Liver (tissue), 9 donors: Measurements from ENCODE around the gene KXD1. TPM values are rescaled to one million over a fixed set of nuclear protein-coding genes. Genes with fewer than 3 reads are reported as not detected.

Experiments
- DNase-seq: peaks from one replicate; pipeline ENCODE4 v3.0.0-alpha.2; 2017; ENCODE audit warnings: low spot score
- H3K27ac ChIP-seq, 2 donors: one replicate each; pipeline ENCODE4 v1.7.0; 2013; ENCODE audit warnings: inconsistent platforms in 2 of 2, low read length in 2 of 2, control low read depth in 1 of 2, low read depth in 1 of 2, mild to moderate bottlenecking in 1 of 2
- H3K27me3 ChIP-seq, 4 donors: one replicate each; pipeline versions ENCODE4 v1.6.1 to v1.7.0; 2013; ENCODE audit warnings: low read length in 3 of 4, inconsistent platforms in 1 of 4, mild to moderate bottlenecking in 1 of 4, moderate library complexity in 1 of 4; ENCODE audit not compliant: control insufficient read depth in 4 of 4, insufficient read depth in 4 of 4
- H3K36me3 ChIP-seq, 4 donors: one replicate each; pipeline versions ENCODE4 v1.6.1 to v1.7.0; 2013; ENCODE audit warnings: low read length in 3 of 4, mild to moderate bottlenecking in 3 of 4, low read depth in 1 of 4, moderate library complexity in 1 of 4; ENCODE audit not compliant: control insufficient read depth in 4 of 4, insufficient read depth in 3 of 4
- H3K4me1 ChIP-seq, 4 donors: one replicate each; pipeline versions ENCODE4 v1.6.1 to v1.7.0; 2013; ENCODE audit warnings: low read length in 3 of 4, mild to moderate bottlenecking in 3 of 4, moderate library complexity in 1 of 4; ENCODE audit not compliant: control insufficient read depth in 4 of 4, insufficient read depth in 4 of 4
- H3K4me3 ChIP-seq, 3 donors: one replicate each; pipeline versions ENCODE4 v1.6.1 to v1.7.0; 2013; ENCODE audit warnings: low read length in 3 of 3, control low read depth in 1 of 3, low read depth in 1 of 3, mild to moderate bottlenecking in 1 of 3
- H3K9ac ChIP-seq, 2 donors: one replicate each; pipeline ENCODE4 v1.7.0; 2013; ENCODE audit warnings: low read length in 2 of 2, mild to moderate bottlenecking in 2 of 2, moderate library complexity in 2 of 2, control low read depth in 1 of 2, low read depth in 1 of 2
- H3K9me3 ChIP-seq, 4 donors: one replicate each; pipeline versions ENCODE4 v1.6.1 to v1.7.0; 2013; ENCODE audit warnings: low read length in 3 of 4; ENCODE audit not compliant: control insufficient read depth in 4 of 4
- ATF3 ChIP-seq: IDR thresholded peaks from 2 replicates; pipeline ENCODE4 v1.6.1; 2016; ENCODE audit warnings: antibody characterized with exemption
- EGR1 ChIP-seq, 2 donors: IDR thresholded peaks; 2 replicates each; pipeline ENCODE4 v1.6.1; 2016 to 2018; ENCODE audit warnings: antibody characterized with exemption in 2 of 2, low read depth in 2 of 2
- FOXA1 ChIP-seq: IDR thresholded peaks from 2 replicates; pipeline ENCODE4 v1.6.1; 2016; ENCODE audit warnings: antibody characterized with exemption
- FOXA2 ChIP-seq: IDR thresholded peaks from 2 replicates; pipeline ENCODE4 v1.6.1; 2016; ENCODE audit warnings: antibody characterized with exemption
- GABPA ChIP-seq, 2 donors: IDR thresholded peaks in 1 of 2; conservative IDR thresholded peaks in 1 of 2; 2 replicates each; pipeline ENCODE4 v1.6.1; 2016; ENCODE audit warnings: antibody characterized with exemption in 2 of 2, mild to moderate bottlenecking in 1 of 2, moderate library complexity in 1 of 2
- HNF4A ChIP-seq, 2 donors: conservative IDR thresholded peaks; 2 replicates each; pipeline ENCODE4 v1.6.1; 2016; ENCODE audit warnings: antibody characterized with exemption in 2 of 2, mild to moderate bottlenecking in 2 of 2
- HNF4G ChIP-seq: IDR thresholded peaks from 2 replicates; pipeline ENCODE4 v1.6.1; 2016; ENCODE audit warnings: antibody characterized with exemption
- JUND ChIP-seq, 2 donors: IDR thresholded peaks; 2 replicates each; pipeline ENCODE4 v1.6.1; 2016; ENCODE audit warnings: antibody characterized with exemption in 2 of 2
- MAX ChIP-seq: IDR thresholded peaks from 2 replicates; pipeline ENCODE4 v1.6.1; 2016; ENCODE audit warnings: antibody characterized with exemption
- RAD21 ChIP-seq, 2 donors: IDR thresholded peaks; 2 replicates each; pipeline ENCODE4 v1.6.1; 2016; ENCODE audit warnings: antibody characterized with exemption in 2 of 2, mild to moderate bottlenecking in 2 of 2
- REST ChIP-seq: IDR thresholded peaks from 2 replicates; pipeline ENCODE4 v1.6.1; 2016; ENCODE audit warnings: antibody characterized with exemption, mild to moderate bottlenecking
- SP1 ChIP-seq: IDR thresholded peaks from 2 replicates; pipeline ENCODE4 v1.6.1; 2018; ENCODE audit warnings: antibody characterized with exemption, mild to moderate bottlenecking
- YY1 ChIP-seq: IDR thresholded peaks from 2 replicates; pipeline ENCODE4 v1.6.1; 2016; ENCODE audit warnings: antibody characterized with exemption, mild to moderate bottlenecking
- WGBS: extraction: QIAGEN DNeasy Blood & Tissue Kit; methylation state at CpG from one replicate; pipeline ENCODE4 v1.1.7; 2013; 5-methylcytosine and 5-hydroxymethylcytosine counted together
- polyA plus RNA-seq, 2 donors: library from polyadenylated mRNA; stranded (reverse) in 1 of 2; unstranded in 1 of 2; fragments of 200-250 nt in 1 of 2; fragments of >200 nt in 1 of 2; fragmentation: Nextera tagmentation in 1 of 2; extraction: Ambion mirVana in 1 of 2; gene quantifications; one replicate each; pipeline versions ENCODE4 v1.2.1 to v1.2.3, GENCODE V29; 2013 to 2015
- total RNA-seq, 2 donors: library from RNA; depleted of rRNA; stranded (reverse); fragments of >200 nt; gene quantifications; one replicate each; pipeline ENCODE4 v1.2.3, GENCODE V29; 2014
- TF ChIP-seq, protein P1 (sequence below): IDR thresholded peaks from 2 replicates; pipeline ENCODE4 v1.6.1; 2016; ENCODE audit warnings: antibody characterized with exemption
- TF ChIP-seq, protein P2 (sequence below): fragments of 150-350 bp; IDR thresholded peaks from 2 replicates; pipeline ENCODE4 v1.5.1; 2017; ENCODE audit warnings: improper control_type of control experiment, low read depth, low read length; ENCODE audit not compliant: missing input control
- donor health status: healthy.
- donor health status: healthy.
- donor health status: healthy.
- donor health status: healthy.
- donor health status: healthy.

KXD1 gene
- total and polyA plus RNA-seq, 4 donors, result 31.8 to 53.6 (median 43.4) TPM

GRCh38 chr19:18593367-18594095 lies 35.9 kb downstream of the KXD1 start (continued):
- TF ChIP-seq, protein P1, sequence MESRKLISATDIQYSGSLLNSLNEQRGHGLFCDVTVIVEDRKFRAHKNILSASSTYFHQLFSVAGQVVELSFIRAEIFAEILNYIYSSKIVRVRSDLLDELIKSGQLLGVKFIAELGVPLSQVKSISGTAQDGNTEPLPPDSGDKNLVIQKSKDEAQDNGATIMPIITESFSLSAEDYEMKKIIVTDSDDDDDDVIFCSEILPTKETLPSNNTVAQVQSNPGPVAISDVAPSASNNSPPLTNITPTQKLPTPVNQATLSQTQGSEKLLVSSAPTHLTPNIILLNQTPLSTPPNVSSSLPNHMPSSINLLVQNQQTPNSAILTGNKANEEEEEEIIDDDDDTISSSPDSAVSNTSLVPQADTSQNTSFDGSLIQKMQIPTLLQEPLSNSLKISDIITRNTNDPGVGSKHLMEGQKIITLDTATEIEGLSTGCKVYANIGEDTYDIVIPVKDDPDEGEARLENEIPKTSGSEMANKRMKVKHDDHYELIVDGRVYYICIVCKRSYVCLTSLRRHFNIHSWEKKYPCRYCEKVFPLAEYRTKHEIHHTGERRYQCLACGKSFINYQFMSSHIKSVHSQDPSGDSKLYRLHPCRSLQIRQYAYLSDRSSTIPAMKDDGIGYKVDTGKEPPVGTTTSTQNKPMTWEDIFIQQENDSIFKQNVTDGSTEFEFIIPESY, result no peak
- TF ChIP-seq JUND (IDR thresholded peaks at IDR 0.05) (no peak), ATF3 (no peak), EGR1 (IDR thresholded peaks at IDR 0.05; ENCODE audit: low read depth in 2 of 2) (no peak), HNF4A (conservative IDR thresholded peaks at IDR 0.05) (no peak), YY1 (no peak), SP1 (no peak), GABPA (IDR thresholded peaks at IDR 0.05 in 1 of 2, conservative IDR thresholded peaks at IDR 0.05 in 1 of 2) (no peak)

GRCh38 chr19:18594096-18594823 lies 36.6 kb downstream of the KXD1 start:
- peaks cover 0 to 5% (median under 1%) of the 10 kb centered on the region in 4 donors for H3K27me3 ChIP-seq
- TF ChIP-seq MAX, result no peak
- TF ChIP-seq, protein P2, sequence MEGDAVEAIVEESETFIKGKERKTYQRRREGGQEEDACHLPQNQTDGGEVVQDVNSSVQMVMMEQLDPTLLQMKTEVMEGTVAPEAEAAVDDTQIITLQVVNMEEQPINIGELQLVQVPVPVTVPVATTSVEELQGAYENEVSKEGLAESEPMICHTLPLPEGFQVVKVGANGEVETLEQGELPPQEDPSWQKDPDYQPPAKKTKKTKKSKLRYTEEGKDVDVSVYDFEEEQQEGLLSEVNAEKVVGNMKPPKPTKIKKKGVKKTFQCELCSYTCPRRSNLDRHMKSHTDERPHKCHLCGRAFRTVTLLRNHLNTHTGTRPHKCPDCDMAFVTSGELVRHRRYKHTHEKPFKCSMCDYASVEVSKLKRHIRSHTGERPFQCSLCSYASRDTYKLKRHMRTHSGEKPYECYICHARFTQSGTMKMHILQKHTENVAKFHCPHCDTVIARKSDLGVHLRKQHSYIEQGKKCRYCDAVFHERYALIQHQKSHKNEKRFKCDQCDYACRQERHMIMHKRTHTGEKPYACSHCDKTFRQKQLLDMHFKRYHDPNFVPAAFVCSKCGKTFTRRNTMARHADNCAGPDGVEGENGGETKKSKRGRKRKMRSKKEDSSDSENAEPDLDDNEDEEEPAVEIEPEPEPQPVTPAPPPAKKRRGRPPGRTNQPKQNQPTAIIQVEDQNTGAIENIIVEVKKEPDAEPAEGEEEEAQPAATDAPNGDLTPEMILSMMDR, result peak; percentile 80
- TF ChIP-seq RAD21 (IDR thresholded peaks at IDR 0.05), result peak; percentile 53 to 71
- DNase-seq, result peak; percentile 71
- H3K9me3 ChIP-seq, result no peaks in the 10 kb centered on the region
- WGBS, result 1% methylated on average over 54 of the region's 54 CpGs
- peak overlapping the region in 1 of 3 donors; percentile 26 for H3K4me3 ChIP-seq
- no peak overlapping the region for H3K27ac ChIP-seq
- H3K36me3 ChIP-seq, result peaks cover 0 to 3% (median 1%) of the 10 kb centered on the region in 4 donors
- H3K9ac ChIP-seq, result no peak overlapping the region
- peaks cover 11 to 19% (median 14%) of the 10 kb centered on the region in 4 donors for H3K4me1 ChIP-seq

DNA sequence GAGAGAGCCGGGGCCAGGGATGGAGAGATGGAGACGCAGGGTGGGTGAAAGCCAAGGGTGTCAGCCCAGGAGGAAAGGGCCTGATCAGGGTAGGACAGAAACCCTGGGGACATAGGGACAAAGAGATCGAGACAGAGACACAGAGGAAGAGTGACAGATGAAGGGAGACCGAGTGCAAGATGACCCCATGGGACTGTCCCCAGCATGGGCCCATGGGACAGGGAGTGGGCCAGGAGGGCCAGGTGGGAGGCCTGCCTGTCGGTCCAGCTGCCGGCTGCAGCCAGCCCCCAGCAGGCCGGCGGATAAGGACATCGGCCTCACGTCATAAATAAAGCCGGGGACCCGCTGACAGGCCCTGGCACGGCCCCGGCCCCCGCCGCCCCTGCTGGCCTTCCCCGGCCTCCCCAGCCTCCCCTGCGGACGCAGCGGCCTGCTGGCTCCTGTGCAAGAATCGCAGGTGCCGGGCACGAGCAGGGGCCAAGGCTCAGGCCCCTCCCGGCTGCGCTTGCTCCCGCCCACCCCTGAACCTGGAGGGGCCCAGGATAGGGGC lies 37.2 kb downstream of the KXD1 start:
- peak overlapping the region in 1 of 3 donors; percentile 26 for H3K4me3 ChIP-seq
- peaks cover 0 to 3% (median 1%) of the 10 kb centered on the region in 4 donors for H3K36me3 ChIP-seq
- no peak overlapping the region for H3K9ac ChIP-seq
- peaks cover 0 to 5% (median under 1%) of the 10 kb centered on the region in 4 donors for H3K27me3 ChIP-seq
- 25% methylated on average over 26 of the region's 26 CpGs for WGBS
- H3K9me3 ChIP-seq, result no peaks in the 10 kb centered on the region
- H3K4me1 ChIP-seq, result peaks cover 6 to 12% (median 9%) of the 10 kb centered on the region in 4 donors
- DNase-seq, result no peak
- H3K27ac ChIP-seq, result no peak overlapping the region
- TF ChIP-seq HNF4G (no peak), RAD21 (IDR thresholded peaks at IDR 0.05) (no peak), YY1 (no peak), MAX (no peak), FOXA1 (no peak), JUND (IDR thresholded peaks at IDR 0.05) (no peak), EGR1 (IDR thresholded peaks at IDR 0.05; ENCODE audit: low read depth in 2 of 2) (no peak), ATF3 (no peak), FOXA2 (no peak), SP1 (no peak), REST (no peak)
- TF ChIP-seq, protein P2, result no peak
